Stimulated activated CD4-positive, alpha-beta T cell treated with anti-CD3 and anti-CD28 coated beads, Interleukin-2, amount 100 ng/mL, for 48 hours (primary cell): Measurements from ENCODE around the gene EXOSC2.
A peak's percentile ranks its signal among the peaks of the same experiment; 100 is the strongest.
"Not testable (repeated sequence)": the region's sequence is repeated elsewhere in the genome, so short reads cannot be mapped to it uniquely, and the experiment has no call there.

Experiments used
- DNase-seq, 2 donors: peaks; one replicate each; pipeline ENCODE4 v3.0.0-alpha.2; 2020

Gene EXOSC2

DNA sequence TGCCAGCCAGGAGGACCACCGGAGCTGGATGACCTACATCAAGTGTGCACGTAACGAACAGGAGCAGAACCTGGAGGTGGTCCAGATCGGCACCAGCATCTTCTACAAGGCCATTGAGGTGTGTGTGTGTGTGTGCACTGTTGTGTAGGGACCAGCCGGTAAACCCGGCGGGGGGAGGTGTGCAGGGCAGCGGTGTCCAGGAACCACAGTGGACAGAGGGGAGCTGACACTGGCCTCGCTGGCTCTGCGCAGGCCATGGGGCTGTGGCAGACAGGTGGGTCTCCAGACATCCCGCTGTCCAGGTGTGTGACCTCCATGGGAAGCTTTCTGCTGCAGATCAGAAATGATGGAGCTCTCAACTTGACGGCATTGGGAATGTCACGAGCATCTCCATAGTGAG lies 25.4 kb upstream of the EXOSC2 start:
- no peak for DNase-seq

DNA sequence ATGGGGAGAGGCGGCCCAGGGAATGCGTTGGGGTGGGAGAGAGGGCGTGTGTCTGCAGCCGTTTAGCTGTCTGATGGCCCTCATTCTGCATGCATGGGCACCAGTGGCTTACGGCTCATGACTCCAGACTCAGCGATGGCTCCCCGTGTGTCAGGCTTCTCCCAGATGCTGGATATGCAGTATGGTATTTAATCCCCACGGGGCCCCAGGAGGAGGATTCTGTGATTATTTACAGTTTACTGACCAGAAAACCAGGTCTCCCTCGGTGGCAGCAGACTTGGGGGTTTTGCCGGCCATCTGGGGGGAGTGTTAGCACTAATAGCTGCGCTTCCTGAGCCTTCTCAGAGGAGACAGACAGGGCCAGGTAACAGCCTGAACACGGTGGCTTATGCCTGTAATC lies 24.9 kb upstream of the EXOSC2 start:
- no peak for DNase-seq

DNA sequence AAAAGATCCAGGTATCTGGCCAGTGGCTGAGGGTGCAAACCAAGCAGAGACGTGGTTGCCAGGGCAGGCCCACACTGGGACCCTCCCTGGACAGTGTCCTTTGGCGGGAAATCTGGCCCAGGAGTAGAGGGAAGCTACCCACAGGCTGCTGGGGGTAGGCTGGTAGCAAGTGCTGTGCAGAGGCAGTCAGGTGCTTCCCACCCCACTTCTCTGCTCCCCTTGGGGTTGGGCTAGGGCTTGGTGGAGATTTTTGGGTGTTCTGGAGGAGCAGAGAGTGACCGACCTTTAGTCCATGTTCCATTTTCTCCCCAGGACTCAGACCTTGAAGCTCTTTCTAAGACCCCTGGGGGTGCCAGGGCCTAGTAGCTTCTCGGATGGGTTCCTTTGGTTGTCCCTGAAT lies 23.6 kb upstream of the EXOSC2 start:
- no peak for DNase-seq

DNA sequence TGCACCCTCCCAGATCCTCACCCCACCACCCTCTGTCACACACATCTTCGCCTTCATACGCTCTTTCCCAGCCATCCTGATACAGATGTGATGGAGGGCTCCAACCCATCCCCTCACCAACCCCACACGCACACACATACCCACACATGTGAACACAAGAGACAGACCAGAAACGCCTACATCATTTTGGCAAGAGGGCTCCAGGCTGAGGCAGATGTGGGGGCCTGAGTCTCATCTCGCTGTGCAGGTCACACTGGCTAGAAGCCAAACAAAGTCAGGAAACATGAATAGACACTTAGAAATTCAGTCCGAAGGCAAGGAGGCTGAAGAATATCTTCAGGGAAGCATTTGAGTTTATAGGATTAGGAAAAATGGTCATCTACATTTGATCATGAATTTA lies 22.9 kb upstream of the EXOSC2 start:
- no peak for DNase-seq

DNA sequence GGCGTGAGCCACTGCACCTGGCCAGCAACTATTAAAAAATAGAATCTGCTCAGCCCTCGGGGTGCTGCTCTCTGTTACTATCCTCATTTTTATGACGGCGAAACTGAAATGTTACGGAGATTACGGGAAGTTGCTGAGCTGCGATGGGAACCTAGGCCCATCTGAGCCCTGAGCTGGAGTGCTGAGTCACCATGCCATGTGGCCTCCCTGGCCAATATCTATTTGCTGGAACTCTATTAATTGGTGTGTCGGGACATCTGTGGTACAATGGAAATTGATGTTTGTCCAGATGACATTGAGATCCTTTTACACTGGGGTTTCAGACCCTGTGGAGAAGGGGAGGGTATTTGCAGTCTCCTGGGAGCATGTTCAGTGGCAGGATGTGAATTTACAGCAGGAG lies 21.1 kb upstream of the EXOSC2 start:
- DNase-seq = no peak

DNA sequence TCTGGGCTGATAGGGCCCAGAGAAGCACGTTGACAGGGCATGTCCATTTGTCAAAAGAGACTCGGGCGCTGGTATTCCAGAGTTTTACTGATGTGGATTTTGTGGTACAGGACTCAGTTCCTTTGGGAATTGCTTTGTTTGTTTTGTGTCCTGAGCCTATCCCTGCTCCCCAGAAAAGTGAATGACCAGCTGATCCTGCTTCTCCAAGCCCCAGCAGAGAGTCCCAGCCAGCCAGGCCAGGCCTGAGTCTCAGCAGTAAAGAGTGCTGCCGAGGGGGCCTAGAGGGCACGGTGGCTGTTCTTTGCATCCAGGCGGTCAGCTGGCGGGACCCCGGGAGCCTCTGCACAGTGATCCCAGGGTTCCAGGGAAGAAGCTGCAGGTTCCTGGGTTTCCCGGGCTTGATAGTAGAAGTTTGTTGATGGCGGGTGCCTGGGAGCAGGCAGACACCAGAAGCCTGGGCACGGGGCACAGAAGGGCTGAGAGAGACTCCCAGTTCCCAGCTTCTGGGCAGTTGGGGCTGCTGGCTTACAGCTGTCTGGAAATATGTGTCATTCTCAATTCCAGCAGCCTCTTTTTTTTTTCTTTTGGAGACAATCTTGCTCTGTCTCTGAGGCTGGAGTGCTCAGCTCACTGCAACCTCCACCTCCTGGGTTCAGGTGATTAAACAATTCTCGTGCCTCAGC lies 20.5 kb upstream of the EXOSC2 start:
- no peak for DNase-seq

DNA sequence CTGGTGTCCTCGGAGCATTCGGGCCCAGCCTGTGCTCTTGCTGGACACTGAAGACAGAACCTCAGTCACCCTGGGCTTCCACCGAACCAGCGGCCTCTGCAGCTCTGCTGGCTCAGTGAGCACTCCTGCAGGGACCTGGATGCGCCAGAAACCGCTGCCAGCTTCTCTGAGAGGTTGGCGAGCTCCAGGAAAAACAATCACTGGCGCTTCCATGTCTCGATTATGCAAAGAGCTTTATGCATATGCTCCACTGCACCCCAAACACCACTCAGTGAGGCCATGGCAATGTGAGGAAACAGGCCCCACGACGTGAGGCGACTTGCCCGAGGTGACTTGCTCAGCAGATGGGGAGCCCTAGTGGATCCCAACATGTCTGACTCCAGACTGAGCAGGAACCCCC lies 18.2 kb upstream of the EXOSC2 start:
- DNase-seq = no peak

DNA sequence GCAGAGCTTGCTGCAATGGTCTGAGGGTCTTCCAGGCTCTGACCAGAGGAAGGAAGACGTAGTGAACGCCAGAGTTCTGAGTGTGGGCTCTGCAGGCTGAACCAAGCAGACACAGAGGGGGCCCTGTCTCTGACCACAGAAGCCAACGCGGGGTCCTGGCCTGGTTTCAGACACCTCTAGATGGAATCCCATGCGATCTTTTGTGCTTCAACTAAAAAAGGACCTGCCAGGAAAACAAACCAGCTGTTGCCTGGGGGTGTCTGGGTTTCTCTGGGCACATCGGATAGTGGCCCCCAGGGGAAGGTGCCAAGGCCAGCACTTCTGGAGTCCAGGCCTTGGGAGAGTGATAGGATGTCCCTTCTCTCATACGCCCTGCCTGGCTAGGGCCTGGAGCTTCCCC lies 16.3 kb upstream of the EXOSC2 start:
- no peak for DNase-seq

DNA sequence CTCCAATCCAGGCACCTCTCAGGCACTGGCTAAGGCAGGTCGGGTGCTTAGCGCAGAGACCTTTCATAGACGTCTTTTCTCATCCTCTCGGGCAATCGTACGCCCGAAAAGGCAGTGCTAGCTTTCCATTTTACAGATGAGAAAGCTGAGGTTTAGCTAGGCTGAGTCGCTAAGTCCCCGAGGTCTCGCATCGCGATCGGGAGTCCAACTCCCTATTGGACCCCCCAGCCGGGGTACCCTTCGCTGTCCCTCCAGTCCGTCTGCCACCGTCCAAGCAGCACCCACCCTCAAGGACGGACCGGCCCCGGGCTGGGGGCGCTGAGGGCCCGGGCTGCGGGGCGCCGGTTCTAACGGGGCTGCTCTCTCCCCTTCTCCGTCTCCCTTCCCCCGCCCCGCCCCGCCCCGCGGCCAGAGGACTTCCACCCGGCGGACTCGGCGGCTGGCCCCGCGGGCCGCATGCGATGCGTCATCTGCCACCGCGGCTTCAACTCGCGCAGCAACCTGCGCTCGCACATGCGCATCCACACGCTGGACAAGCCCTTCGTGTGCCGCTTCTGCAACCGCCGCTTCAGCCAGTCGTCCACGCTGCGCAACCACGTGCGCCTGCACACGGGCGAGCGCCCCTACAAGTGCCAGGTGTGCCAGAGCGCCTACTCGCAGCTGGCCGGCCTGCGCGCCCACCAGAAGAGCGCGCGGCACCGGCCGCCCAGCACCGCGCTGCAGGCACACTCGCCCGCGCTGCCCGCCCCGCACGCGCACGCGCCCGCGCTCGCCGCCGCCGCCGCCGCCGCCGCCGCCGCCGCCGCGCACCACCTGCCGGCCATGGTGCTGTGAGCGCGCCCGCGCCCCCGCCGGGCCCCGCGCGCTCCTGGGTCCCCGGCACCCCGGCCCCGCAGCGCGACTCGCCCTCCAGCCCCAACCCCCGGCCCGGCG lies 12.5 kb upstream of the EXOSC2 start:
- peak; percentile 57 to 62 for DNase-seq

DNA sequence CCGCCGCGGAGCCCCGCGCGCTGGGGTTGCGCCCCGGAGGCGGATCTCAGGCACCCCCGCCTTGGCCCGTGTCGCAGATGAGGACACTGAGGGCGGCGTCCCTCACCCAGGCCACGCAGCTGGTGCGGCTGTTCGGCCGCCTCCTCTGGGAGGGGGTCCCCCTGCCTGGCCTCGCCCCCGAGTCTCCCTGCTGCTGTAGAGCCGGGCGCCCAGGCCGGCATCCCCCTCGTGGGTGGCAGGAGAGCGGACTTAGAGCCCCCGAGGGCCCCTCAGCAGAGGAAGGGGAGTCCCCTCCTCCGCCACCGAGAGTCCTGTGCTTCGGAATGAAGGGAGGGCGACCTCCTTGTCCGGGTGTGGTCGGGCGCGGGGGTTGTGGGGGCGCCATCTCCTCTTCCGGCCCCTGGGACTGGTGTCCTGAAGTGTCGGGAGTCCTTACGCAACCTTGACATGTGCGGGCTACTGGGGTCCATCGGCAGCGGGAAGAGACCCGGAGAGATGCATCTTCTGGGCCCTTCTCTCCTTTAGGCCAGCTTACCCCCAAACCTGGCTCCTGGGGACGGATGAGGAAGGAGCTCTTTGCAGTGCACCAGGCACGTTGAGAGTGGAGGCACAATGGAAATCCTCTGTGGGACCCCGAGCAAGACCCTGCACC lies 11.7 kb upstream of the EXOSC2 start:
- DNase-seq = no peak

DNA sequence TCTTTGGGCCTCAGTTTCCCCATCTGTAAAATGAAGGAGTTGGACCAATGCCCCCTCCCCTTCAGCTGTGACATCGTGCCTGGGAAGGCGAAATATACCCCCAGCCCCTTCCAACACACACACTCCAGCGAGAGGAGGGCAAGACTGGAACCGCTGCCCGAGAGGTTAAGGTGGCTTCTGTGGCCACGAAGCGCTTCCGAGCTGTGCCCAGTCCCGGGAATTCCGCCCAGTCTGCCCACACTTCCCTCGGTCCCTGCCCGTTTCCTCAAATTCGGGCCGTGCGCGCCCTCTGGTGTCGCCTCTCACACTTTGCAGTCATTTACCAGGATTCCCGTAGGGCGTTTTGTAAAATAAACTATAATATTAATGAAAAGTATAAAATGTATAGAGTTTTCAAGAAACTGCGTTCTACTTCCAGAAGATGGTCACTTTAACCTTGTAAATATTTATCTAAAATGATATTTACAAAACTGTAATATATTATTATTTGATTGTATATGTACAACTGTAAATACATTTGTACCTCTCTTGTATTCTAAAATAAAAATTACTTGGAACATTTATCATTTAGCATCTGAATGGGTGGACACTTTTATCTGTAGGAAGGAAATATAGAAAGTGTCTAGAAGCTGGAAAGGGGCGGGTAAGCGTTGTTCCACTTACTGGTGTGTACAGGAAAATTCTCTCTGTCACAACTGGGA lies 11.0 kb upstream of the EXOSC2 start:
- peak; percentile 52 to 55 for DNase-seq

DNA sequence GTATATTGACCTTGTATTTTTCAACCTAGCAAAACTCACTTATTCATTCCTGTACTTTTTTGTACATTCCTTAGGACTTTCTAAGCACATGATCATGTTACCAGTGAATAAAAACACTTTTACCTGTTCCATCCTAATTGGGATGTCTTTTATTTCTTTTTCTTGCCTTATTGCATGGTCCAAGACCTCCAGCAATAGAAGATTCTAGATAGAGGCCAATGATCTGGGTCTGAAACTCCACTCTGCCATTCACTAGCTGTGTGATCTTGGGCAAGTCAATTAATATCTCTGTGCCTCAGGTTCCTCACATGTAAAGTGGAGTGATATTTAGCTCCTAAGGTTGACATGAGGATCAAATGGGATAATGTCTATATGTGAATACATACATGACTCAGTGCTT lies 8.5 kb upstream of the EXOSC2 start:
- no peak for DNase-seq

DNA sequence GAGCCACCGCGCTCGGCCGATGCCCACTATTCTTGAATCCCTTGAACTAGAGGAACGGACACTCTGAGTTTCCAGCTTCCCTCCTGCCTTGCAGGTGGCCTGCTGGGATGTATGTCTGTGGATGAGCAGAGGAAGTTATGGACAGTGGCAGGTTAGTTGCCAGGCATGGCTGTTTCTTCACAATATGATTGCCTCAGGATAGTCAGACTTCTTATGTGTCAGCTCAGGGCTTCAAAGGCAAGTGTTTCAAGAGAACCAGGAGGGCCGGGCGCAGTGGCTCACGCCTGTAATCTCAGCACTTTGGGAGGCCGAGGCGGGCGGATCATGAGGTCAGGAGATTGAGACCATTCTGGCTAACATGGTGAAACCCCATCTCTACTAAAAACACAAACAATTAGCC lies 7.6 kb upstream of the EXOSC2 start:
- DNase-seq = not testable (repeated sequence)

DNA sequence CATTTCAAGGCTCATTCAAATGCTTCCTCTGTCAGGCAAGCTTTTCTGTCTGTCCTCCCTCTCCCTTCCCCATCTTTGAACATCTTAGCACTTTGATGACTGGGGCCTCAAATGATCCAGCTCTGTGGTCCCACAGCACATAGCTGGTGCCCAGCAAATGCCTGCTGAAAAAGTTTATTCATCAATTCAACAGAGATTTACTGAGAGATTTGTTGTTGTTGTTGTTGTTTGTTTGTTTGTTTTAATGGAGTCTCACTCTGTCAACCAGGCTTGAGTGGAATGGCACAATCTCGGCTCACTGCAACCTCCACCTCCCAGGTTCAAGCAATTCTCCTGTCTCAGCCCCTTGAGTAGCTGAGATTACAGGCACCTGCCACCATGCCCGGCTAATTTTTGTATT lies 6.0 kb upstream of the EXOSC2 start:
- DNase-seq = no peak

DNA sequence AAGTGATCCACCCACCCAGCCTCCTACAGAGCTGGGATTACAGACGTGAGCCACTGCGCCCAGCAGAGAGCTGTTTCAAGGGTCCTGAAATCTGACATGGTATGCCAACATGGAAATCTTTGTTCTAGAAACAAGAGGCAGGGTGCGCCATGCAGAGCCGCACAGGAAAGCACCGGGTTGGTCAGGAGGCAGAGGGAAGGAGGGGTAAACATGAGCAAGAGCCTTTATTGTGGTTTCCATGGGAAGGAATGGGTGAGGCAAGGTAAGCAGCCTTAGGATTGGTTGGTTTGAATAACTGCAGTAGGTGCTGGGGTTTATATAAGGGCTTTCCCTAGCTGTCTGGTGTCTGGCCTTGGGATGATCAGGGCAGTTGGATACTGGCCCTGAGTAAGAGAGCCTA lies 5.5 kb upstream of the EXOSC2 start:
- DNase-seq = no peak

DNA sequence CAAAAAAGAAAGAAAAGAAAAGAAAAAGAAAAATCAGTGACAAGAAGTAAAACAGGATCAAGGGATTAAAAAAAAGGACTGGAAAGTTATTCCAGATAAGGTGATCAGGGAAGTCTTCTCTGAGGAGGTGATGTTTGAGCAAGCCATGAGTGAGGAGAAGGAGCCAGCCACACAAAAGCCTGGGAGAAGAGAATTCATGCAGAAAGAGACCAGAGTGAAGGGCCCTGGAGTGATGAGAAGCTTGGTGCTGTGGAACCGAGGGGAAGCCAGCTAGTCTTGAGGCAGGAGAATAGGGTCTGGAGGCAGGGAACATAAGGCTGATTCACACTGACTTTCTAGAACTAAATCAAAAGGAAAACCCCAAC lies 4.0 kb upstream of the EXOSC2 start:
- no peak for DNase-seq

DNA sequence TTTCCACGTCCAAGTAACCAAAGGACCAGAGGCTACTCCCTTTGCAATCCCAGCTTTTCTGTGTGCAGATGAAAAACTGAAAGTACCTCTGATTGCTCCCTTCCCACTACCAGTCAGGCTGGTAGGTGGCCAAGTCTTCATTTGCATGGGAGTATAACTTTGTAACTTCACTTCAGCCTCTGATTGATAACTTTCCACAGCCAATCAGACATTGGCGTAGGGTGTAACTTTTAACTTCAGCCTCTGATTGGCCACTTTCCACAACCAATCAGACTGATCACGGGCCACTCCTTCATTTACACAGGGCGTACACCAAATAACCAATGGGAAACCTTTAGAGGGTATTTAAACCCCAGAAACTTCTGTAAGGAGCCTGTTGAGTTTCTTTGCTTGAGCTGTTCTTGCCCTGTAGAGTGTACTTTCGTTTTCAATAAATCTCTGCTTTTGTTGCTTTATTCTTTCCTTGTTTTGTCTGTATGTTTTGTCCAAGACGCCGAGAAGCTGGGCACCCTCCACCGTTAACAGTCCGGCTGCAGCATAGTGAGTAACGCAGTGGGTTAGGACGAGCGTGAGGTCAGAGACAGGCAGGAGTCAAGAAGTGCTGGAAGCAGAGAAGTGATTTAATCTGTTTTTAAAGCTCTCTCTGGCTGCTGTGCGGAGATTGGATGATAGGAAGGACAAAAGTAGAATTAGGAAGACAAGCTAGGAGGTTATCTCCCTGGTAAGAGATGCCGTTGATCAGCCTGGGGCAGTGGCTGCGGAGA lies 3.5 kb upstream of the EXOSC2 start:
- no peak for DNase-seq

DNA sequence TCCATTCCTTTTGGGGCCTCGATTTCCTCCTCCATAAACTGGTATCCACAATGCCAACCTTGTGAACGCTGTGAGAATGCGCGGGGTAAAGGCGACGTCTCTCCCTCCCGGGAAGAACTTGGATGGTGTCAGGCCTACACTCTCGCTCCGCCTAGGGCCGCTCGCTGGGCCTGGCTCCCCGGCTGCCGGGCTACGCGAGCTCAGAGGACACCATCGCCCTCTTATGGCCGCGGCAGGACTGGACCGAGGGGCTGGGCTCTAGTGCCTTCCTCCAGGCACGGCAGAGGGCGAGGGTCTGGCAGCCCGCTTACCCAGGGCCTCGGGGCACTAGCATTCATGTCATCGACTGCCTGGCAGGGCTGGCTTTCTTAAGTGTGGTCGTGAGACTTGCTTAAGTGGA lies 1.3 kb upstream of the EXOSC2 start:
- DNase-seq = no peak

DNA sequence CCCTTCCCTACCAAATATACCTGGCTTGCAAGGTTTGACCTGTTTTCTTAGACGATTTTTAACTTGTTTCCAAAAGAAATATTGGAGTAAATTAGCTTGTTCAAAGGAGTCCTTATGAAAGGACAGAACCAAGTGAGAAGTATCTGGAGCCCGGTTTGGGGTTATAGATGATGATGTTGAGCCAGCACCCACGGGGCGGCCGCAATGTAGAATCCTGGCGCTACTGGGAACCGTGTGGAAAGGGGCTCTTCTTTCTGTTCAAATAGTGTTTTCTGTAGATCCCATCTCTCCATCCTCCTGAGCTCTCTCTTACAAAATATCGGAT lies 517 bp upstream of the EXOSC2 start:
- no peak for DNase-seq

DNA sequence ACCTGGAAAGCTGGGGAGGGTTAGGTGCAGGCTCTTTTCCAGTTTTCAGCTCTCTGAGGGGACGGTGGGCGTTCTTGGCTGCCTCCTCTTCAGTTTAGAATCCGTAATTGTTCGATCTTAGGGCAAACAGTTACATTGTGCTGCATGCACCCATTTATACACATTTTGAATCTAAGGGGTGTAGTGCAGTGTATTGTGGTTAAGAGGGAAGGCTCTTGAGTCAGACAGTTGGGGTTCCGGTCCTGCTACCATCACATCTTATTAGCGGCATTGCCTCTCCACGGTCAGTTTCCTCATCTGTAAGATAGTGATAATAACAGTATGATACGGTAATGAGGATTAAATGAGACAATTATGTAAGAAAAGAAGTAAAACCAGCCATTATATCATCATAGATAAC lies 625 bp downstream of the EXOSC2 start:
- DNase-seq = no peak

DNA sequence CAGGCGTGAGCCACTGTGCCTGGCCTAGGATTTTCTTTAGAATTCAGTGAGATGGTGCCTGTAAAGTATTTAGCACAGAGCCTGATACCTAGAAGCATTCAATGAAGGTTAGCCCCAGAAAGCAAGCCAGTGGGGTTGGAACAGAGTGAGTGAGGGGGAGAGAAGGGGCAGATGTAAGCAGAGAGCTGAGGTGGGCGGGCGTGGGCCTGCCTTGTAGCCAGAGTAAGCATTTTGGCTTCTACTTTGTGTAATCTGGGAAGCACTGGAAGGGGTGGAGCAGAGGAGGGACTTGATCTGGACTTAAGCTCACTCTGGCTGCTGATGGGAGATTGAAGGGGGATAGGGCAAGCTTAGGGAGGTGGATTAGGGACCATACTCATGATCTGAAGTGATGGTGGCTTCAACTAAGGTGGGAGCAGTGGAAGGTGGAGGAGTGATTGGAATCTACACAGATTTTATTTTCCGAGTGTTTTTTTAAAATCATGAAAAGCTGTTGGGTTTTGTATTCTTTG lies 2.6 kb downstream of the EXOSC2 start:
- DNase-seq = no peak

DNA sequence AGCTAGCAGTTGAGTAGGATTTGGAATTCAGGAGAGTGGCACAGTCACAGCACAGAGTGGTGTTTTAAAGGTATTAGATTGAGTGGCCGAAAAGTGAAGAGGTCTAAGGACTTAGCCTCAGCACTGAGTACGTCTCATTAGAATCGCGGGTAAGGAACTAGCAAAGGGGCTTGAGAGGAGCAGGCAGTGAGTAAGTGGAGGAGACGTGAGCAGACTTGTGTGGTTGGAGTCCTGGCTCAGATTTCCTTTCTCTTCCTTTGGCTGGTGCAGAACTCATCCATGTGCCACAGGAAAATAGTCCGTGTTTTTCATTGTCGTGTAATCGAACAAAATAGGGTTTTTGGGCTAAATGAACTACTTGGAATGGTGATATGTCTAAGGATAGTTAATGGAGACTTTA lies 3.4 kb downstream of the EXOSC2 start:
- no peak for DNase-seq

DNA sequence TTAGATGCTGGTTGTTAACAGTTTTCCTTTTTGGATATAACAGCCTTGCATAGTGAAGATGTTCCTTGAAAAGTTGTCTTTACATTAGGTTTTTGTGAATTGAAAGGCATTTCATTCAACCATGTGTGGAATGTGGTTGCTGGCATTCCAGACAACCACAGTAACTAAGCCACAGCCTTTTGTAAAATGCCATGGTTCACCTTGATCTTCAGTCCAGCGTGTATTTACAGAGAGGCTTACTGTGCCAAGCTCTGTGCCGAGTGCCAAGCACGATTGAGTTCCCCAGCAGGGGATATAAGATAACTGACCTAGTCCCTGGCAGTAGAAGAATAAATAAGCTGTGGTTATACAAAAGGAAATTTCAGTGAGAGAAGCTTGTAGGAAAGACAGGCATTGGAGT lies 4.9 kb downstream of the EXOSC2 start:
- DNase-seq = no peak
